HepG2 (cell line): ENCODE data around the gene ACSF3. TPM values are rescaled to one million over a fixed set of nuclear protein-coding genes. Genes with fewer than 3 reads are reported as not detected.

Experiments
- CCDC6 ChIP-seq: sonication (generic); formaldehyde crosslinking; IDR thresholded peaks from 2 replicates; pipeline ENCODE4 v1.8.1; 2022; ENCODE audit warnings: mild to moderate bottlenecking, missing genetic modification reagents, moderate library complexity
- HDAC1 ChIP-seq: sonication (generic); formaldehyde crosslinking; IDR thresholded peaks from 2 replicates; pipeline ENCODE4 v1.5.1; 2020; ENCODE audit warnings: mild to moderate bottlenecking, missing genetic modification reagents
- HNF1B ChIP-seq: sonication (generic); formaldehyde crosslinking; IDR thresholded peaks from 2 replicates; pipeline ENCODE4 v1.5.1; 2020; ENCODE audit warnings: mild to moderate bottlenecking, moderate library complexity, missing genetic modification reagents
- KDM3A ChIP-seq: IDR thresholded peaks from 2 replicates; pipeline ENCODE4 v1.6.1; 2018; ENCODE audit warnings: low read depth, missing compliant biosample characterization
- MIXL1 ChIP-seq: IDR thresholded peaks from 2 replicates; pipeline ENCODE4 v1.6.1; 2016
- RNF219 ChIP-seq: sonication (generic); formaldehyde crosslinking; IDR thresholded peaks from 2 replicates; pipeline ENCODE4 v1.5.0; 2020; ENCODE audit warnings: mild to moderate bottlenecking, missing genetic modification reagents
- SMAD1 ChIP-seq: sonication (generic); formaldehyde crosslinking; IDR thresholded peaks from 2 replicates; pipeline ENCODE4 v1.4.0; 2020; ENCODE audit warnings: missing genetic modification reagents, low read depth, mild to moderate bottlenecking, borderline replicate concordance
- SP1 ChIP-seq, 2 experiments: fragments of 450-650 bp in 1 of 2; sonication (generic) in 1 of 2; formaldehyde crosslinking in 1 of 2; IDR thresholded peaks; 2 replicates each; pipeline versions ENCODE4 v1.4.0 to v1.6.1; 2016 to 2020; ENCODE audit warnings: missing genetic modification reagents in 1 of 2
- TFAP4 ChIP-seq: sonication (generic); IDR thresholded peaks from 2 replicates; pipeline ENCODE4 v1.6.1; 2016; ENCODE audit warnings: low read depth, borderline replicate concordance
- ZBED4 ChIP-seq: sonication (generic); formaldehyde crosslinking; IDR thresholded peaks from 2 replicates; pipeline ENCODE4 v1.4.0; 2020; ENCODE audit warnings: missing genetic modification reagents, borderline replicate concordance
- ZMYM4 ChIP-seq: sonication (generic); formaldehyde crosslinking; IDR thresholded peaks from 2 replicates; pipeline ENCODE4 v1.8.1; 2023; ENCODE audit warnings: mild to moderate bottlenecking, missing genetic modification reagents
- ZNF263 ChIP-seq: sonication (generic); formaldehyde crosslinking; IDR thresholded peaks from 2 replicates; pipeline ENCODE4 v1.4.0; 2020; ENCODE audit warnings: missing genetic modification reagents
- ZNF558 ChIP-seq: sonication (generic); formaldehyde crosslinking; IDR thresholded peaks from 2 replicates; pipeline ENCODE4 v1.9.0; 2022; ENCODE audit warnings: mild to moderate bottlenecking, missing genetic modification reagents, borderline replicate concordance
- ZNF562 ChIP-seq: sonication (generic); formaldehyde crosslinking; IDR thresholded peaks from 2 replicates; pipeline ENCODE4 v1.8.0; 2022; ENCODE audit warnings: missing genetic modification reagents, borderline replicate concordance
- ZNF616 ChIP-seq: sonication (generic); formaldehyde crosslinking; IDR thresholded peaks from 2 replicates; pipeline ENCODE4 v1.5.0; 2020; ENCODE audit warnings: low read depth, mild to moderate bottlenecking, missing genetic modification reagents
- ZNF670 ChIP-seq: sonication (generic); formaldehyde crosslinking; IDR thresholded peaks from 2 replicates; pipeline ENCODE4 v1.8.0; 2022; ENCODE audit warnings: mild to moderate bottlenecking, missing genetic modification reagents, borderline replicate concordance
- ZNF674 ChIP-seq: sonication (generic); formaldehyde crosslinking; IDR thresholded peaks from 2 replicates; pipeline ENCODE4 v1.5.0; 2020; ENCODE audit warnings: low read depth, mild to moderate bottlenecking, missing genetic modification reagents
- ZNF749 ChIP-seq: sonication (generic); formaldehyde crosslinking; IDR thresholded peaks from 2 replicates; pipeline ENCODE4 v1.8.0; 2022; ENCODE audit warnings: mild to moderate bottlenecking, missing genetic modification reagents, moderate library complexity, borderline replicate concordance
- ZNF883 ChIP-seq: sonication (generic); formaldehyde crosslinking; IDR thresholded peaks from 2 replicates; pipeline ENCODE4 v1.5.1; 2020; ENCODE audit warnings: mild to moderate bottlenecking, missing genetic modification reagents; ENCODE audit errors: not compliant biosample characterization
- ZSCAN29 ChIP-seq: sonication (generic); formaldehyde crosslinking; conservative IDR thresholded peaks from 2 replicates; pipeline ENCODE4 v1.4.0; 2020; ENCODE audit warnings: mild to moderate bottlenecking, missing genetic modification reagents
- polyA plus RNA-seq, 8 experiments: library from polyadenylated mRNA; depleted of rRNA in 3 of 8; stranded (reverse) in 7 of 8; unstranded in 1 of 8; fragments of >200 nt; fragmentation: Illumina TruSeq in 4 of 8; extraction: Trizol in 4 of 8; gene quantifications; 2 replicates each; pipeline versions ENCODE4 v1.2.1 to v1.2.3, GENCODE V29; 2011 to 2016; ENCODE audit warnings: low read depth in 4 of 8, missing spikeins in 1 of 8, mixed read lengths in 1 of 8; ENCODE audit not compliant: insufficient read depth in 1 of 8
- total RNA-seq, 5 experiments: library from RNA; depleted of rRNA; stranded (reverse); fragments of >200 nt; fragmentation: Illumina TruSeq; extraction: Trizol; gene quantifications; 2 replicates each; pipeline ENCODE4 v1.2.3, GENCODE V29; 2016; ENCODE audit warnings: low read depth in 1 of 5

ACSF3 gene
- total and polyA plus RNA-seq, 2 of the 13 experiments (the other 11 are each of a cell fraction or from before 2014, with no cell fraction given) = 14.9 to 30.6 TPM

- 0 out of 2 replicates have a peak, but pooled peaks have one; percentile 29 for TF ChIP-seq SMAD1 (CRISPR knock-in tag)
- TF ChIP-seq ZNF883 = peak; percentile 24
- TF ChIP-seq ZNF562 (CRISPR knock-in tag) = 0 out of 2 replicates have a peak, but pooled peaks have one; percentile 25
- peak; percentile 58 for TF ChIP-seq ZNF263 (CRISPR knock-in tag)
- peak; percentile 69; the same call in 1 of the 2 replicates for TF ChIP-seq ZNF749 (CRISPR knock-in tag)
- no peak for TF ChIP-seq ZNF670 (CRISPR knock-in tag)
- no peak for TF ChIP-seq ZNF616 (CRISPR knock-in tag)
- TF ChIP-seq RNF219 (CRISPR knock-in tag) = no peak
- TF ChIP-seq ZBED4 (CRISPR knock-in tag) = peak; percentile 95
- no peak for TF ChIP-seq SP1 (IDR thresholded peaks at IDR 0.05)
- peak; percentile 14 for TF ChIP-seq SP1 (CRISPR knock-in tag; IDR thresholded peaks at IDR 0.05)
- TF ChIP-seq TFAP4 = peak; percentile 86
- TF ChIP-seq HDAC1 (CRISPR knock-in tag) = peak; percentile 94; the same call in 1 of the 2 replicates
- TF ChIP-seq ZMYM4 = no peak; the same call in 1 of the 2 replicates
- 0 out of 2 replicates have a peak, but pooled peaks have one; percentile 55 for TF ChIP-seq MIXL1 (CRISPR knock-in tag)
- TF ChIP-seq KDM3A (CRISPR knock-in tag) = no peak; the same call in 1 of the 2 replicates
- no peak for TF ChIP-seq ZNF674 (CRISPR knock-in tag)
- TF ChIP-seq CCDC6 = peak; percentile 67; the same call in 1 of the 2 replicates
- TF ChIP-seq ZNF558 (CRISPR knock-in tag) = no peak
- TF ChIP-seq ZSCAN29 = peak; percentile 71; the same call in 1 of the 2 replicates
- peak; percentile 56; the same call in 1 of the 2 replicates for TF ChIP-seq HNF1B (CRISPR knock-in tag)
Observed at GRCh38 chr16:89197633-89198416, 104.2 kb downstream of the ACSF3 start (continued).
